ENCODE data around the gene SPINK1. TPM values are rescaled to one million over a fixed set of nuclear protein-coding genes. Genes with fewer than 3 reads are reported as not detected.

Gene SPINK1
- total and polyA plus RNA-seq, 2 donors from 2014 or later: 2.2 to 234 TPM

DNA sequence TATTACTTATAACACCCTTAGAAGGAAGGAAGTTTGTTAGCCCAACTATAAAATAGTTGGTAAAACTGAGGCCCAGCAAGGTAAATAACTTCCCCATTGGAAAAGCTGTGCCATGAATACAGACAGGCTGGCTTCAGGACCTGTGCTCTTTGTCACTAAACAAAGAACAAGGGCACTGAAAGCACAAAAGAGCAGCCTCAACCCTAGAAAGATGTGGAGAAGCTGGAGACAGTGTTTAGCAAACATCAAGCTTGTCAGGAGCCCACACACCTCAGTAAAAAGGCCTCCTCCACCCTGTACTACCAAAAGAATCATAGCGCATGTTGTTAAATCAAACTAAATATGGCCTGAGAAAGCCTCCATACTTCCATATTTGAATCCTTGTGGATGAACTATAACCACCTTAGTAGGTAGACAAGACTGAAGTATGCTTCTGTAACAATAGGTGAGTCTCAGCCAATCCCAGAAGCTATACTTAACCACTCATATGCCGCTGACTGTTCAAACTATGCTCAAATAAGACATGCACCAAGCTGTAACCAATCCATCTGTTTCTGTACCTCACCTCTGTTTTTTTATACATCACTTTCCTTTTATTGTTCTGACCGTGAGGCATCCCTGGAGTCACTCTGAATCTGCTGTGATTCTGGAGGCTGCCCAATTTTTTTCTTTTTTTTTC lies 28.6 kb upstream of the SPINK1 start:
- intact Hi-C loops (cut with DNase I): no loop called here
- Histone ChIP-seq H3K4me1 (ENCODE audit: control insufficient read depth in 2 of 3, insufficient read depth in 2 of 3, low read depth in 1 of 3, low read length in 3 of 3) (peaks cover 0 to 4% (median 0%) of the 10 kb centered on the region in 3 donors), H3K27me3 (ENCODE audit: control insufficient read depth, insufficient read depth, low read length) (no peaks in the 10 kb centered on the region), H3K9ac (ENCODE audit: low read length in 3 of 3) (no peak overlapping the region), H3K9me3 (ENCODE audit: control insufficient read depth in 2 of 3, insufficient read depth in 1 of 3, low read length in 3 of 3) (no peaks in the 10 kb centered on the region), H3K36me3 (ENCODE audit: control insufficient read depth in 2 of 3, insufficient read depth in 3 of 3, low read length in 3 of 3) (no peaks in the 10 kb centered on the region), H3K27ac (ENCODE audit: low read depth in 2 of 2, low read length in 2 of 2) (no peak overlapping the region), H3K4me3 (ENCODE audit: low read length in 3 of 3) (no peak overlapping the region)
- FAIRE-seq (no peak), DNase-seq (no peak)
- TF ChIP-seq, protein P1, sequence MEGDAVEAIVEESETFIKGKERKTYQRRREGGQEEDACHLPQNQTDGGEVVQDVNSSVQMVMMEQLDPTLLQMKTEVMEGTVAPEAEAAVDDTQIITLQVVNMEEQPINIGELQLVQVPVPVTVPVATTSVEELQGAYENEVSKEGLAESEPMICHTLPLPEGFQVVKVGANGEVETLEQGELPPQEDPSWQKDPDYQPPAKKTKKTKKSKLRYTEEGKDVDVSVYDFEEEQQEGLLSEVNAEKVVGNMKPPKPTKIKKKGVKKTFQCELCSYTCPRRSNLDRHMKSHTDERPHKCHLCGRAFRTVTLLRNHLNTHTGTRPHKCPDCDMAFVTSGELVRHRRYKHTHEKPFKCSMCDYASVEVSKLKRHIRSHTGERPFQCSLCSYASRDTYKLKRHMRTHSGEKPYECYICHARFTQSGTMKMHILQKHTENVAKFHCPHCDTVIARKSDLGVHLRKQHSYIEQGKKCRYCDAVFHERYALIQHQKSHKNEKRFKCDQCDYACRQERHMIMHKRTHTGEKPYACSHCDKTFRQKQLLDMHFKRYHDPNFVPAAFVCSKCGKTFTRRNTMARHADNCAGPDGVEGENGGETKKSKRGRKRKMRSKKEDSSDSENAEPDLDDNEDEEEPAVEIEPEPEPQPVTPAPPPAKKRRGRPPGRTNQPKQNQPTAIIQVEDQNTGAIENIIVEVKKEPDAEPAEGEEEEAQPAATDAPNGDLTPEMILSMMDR (IDR thresholded peaks at IDR 0.05; ENCODE audit: borderline replicate concordance, extremely low read depth, insufficient read depth): no peak

DNA sequence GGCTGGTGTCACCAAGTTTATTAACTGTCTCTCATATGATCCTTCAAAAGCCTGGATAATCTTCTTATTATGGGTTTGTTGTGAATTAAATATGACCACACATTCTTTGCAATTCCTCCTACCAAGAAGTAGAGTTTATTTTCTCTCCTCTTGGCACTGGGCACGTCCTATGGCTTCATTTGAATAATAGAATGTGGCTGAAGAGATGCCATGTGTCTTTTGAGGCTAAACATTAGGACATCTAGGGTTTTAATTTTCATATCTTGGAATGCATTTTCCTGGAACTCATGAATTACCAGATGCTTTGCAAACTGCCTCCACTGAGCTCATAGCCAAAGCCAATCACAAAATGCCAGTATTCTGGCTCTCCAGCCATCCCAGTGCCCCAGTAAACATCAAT lies 27.1 kb upstream of the SPINK1 start:
- Histone ChIP-seq H3K9ac (ENCODE audit: low read length in 3 of 3) (no peak overlapping the region), H3K27ac (ENCODE audit: low read depth in 2 of 2, low read length in 2 of 2) (no peak overlapping the region), H3K4me1 (ENCODE audit: control insufficient read depth in 2 of 3, insufficient read depth in 2 of 3, low read depth in 1 of 3, low read length in 3 of 3) (peaks cover 0 to 4% (median 0%) of the 10 kb centered on the region in 3 donors), H3K36me3 (ENCODE audit: control insufficient read depth in 2 of 3, insufficient read depth in 3 of 3, low read length in 3 of 3) (no peaks in the 10 kb centered on the region), H3K9me3 (ENCODE audit: control insufficient read depth in 2 of 3, insufficient read depth in 1 of 3, low read length in 3 of 3) (no peaks in the 10 kb centered on the region), H3K4me3 (ENCODE audit: low read length in 3 of 3) (no peak overlapping the region), H3K27me3 (ENCODE audit: control insufficient read depth, insufficient read depth, low read length) (no peaks in the 10 kb centered on the region)
- DNase-seq (no peak), FAIRE-seq (no peak)
- intact Hi-C loops (cut with DNase I): no loop called here
- TF ChIP-seq, protein P1 (IDR thresholded peaks at IDR 0.05; ENCODE audit: borderline replicate concordance, extremely low read depth, insufficient read depth): no peak

DNA sequence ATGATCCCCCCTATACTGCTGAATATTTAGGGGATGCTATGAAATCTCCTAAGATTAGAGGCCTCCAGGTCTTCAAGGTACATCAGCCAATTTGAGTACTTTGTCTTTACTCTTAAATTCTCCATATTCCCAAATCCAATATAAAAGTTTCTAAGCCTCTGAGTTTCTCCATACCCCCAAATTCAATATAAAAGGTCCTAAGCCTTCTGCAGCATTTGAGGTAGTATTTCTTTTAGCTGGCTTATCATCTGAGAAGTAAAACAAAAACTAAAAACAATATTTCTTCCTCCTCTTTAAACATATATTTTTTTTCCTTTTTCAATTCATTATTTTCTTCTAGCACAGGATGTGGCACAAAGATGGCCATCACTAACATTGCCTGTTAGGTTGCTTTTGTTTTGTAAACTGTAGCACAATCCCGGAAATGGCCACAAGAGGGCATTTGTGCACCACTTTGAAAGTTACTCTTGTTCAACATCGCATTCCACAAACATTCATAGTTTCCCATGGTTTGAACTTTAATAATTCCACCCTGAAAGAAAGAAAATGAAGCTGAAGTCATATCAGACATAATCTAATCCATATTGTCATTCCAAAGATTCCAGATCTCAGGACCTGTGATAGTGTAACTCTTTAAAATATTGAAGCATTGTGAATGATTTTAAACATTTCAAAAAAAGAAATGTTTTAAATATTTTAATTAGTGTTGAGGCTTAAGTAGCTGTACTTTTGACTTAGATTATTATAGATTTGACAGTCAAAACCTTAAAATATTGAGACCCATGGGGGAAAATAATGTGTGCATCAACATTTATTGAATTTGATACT lies 26.0 kb upstream of the SPINK1 start:
- FAIRE-seq (peak; percentile 74), DNase-seq (peak in 4 of 5 donors; percentile 55 to 79 (median 68))
- TF ChIP-seq, protein P1 (IDR thresholded peaks at IDR 0.05; ENCODE audit: borderline replicate concordance, extremely low read depth, insufficient read depth): peak; percentile 48
- intact Hi-C loops (cut with DNase I): no loop called here
- Histone ChIP-seq H3K36me3 (ENCODE audit: control insufficient read depth in 2 of 3, insufficient read depth in 3 of 3, low read length in 3 of 3) (no peaks in the 10 kb centered on the region), H3K9me3 (ENCODE audit: control insufficient read depth in 2 of 3, insufficient read depth in 1 of 3, low read length in 3 of 3) (no peaks in the 10 kb centered on the region), H3K27ac (ENCODE audit: low read depth in 2 of 2, low read length in 2 of 2) (no peak overlapping the region), H3K4me1 (ENCODE audit: control insufficient read depth in 2 of 3, insufficient read depth in 2 of 3, low read depth in 1 of 3, low read length in 3 of 3) (no peaks in the 10 kb centered on the region), H3K27me3 (ENCODE audit: control insufficient read depth, insufficient read depth, low read length) (no peaks in the 10 kb centered on the region), H3K4me3 (ENCODE audit: low read length in 3 of 3) (no peak overlapping the region), H3K9ac (ENCODE audit: low read length in 3 of 3) (no peak overlapping the region)

All from kidney (tissue), 14 donors.